NCI-H146 treated with DMSO at 0.1 percent for 48 hours (cell line): ENCODE results near the gene TMEM69.
"Not testable (repeated sequence)": the region's sequence is repeated elsewhere in the genome, so short reads cannot be mapped to it uniquely, and the experiment has no call there.

Experiments used
- DNase-seq: peaks from one replicate; lab custom pipeline; 2025; ENCODE audit not compliant: unreplicated experiment; lab: John Stamatoyannopoulos, UW

TMEM69 gene

DNA sequence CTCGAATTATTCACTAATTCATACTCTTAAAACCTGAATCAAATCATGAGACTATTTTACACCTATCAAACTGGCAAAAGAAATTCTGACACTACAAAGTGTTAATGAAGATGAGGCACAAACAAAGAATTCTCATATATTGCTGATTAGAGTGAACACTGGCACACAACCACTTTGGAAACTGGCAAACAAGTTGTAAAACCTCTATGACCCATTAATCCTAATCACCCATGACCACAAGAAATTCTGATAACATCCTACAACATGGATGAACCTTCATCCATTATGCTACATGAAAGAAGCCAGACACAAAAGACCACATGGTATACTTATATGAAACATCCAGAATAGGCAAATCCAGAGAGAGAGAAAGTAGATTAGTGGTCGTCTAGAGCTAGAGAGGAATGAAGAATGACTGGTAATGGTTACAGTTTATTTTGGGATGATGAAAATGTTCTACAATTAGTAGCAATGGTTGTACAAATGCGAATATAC lies 10.2 kb upstream of the TMEM69 start:
- no peak for DNase-seq

DNA sequence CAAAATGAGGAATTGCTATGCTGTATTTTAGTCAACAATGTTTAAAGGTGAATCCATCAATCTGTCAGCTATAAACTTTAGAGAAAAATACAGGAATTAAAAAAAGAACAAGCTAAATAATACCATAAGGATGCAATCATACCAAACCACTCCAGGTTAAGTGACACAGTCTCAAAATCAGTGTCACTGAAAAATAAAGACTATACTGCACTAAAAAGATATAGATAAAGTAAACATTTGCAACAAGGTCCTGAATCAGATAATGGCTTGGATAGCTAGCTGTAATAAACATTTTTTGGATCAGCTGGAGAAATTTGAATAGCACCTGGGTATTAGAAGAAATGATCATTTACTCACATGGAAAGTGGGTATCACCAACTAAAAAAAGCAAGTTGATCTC lies 9.5 kb upstream of the TMEM69 start:
- no peak for DNase-seq

DNA sequence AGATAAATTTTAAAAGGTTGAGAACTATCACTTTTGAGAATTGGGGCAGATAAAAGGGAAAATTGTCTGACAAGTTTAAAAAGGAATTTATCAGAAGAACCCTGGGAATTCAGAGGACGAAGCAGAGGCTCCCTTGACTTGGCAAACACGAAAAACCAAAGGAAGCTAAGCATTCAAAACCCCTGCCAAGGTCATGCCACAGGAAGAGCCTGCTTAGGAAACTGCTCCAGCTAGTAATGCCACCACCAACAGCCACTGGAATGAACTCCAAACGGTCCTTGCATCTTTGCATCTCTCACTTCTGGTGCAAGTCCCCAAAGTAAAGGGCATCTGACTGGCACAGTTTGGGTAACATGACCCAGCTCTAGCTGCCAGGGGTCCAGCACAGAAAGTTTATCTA lies 8.9 kb upstream of the TMEM69 start:
- no peak for DNase-seq

DNA sequence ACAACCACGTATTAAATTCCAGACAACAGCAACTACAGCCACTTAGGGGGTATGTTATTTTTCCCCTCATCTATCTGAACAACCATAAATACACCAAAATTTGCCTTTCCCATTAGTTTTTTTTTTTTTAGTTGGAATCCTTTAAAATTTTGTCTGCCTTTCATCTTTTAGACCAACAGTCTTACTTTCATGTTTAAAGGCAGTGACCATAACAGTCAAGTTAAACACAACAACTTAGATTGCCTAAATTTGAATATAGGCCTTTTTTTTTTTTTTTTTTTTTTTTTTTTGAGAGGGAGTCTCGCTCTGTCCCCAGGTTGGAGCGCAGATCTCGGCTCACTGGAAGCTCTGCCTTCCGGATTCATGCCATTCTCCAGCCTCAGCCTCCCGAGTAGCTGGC lies 5.0 kb upstream of the TMEM69 start:
- no peak for DNase-seq

DNA sequence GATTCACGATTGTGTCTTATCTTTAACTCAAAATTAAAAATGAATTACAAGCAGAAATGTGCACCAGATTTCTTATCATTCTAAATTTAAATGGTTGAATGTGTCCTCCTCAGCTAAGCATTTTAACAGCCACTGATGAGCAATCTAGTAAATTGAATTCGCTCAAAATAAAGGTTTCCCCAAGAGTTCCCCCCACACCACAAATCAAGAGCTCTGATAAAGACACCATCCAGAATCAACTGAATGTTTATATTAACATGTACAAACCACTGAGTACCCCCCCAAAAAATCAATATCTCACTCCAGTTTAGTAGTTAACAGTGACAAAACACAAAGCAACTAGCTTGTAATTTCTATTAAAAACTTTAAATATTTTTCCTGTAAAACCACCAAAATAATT lies 3.6 kb upstream of the TMEM69 start:
- no peak for DNase-seq

DNA sequence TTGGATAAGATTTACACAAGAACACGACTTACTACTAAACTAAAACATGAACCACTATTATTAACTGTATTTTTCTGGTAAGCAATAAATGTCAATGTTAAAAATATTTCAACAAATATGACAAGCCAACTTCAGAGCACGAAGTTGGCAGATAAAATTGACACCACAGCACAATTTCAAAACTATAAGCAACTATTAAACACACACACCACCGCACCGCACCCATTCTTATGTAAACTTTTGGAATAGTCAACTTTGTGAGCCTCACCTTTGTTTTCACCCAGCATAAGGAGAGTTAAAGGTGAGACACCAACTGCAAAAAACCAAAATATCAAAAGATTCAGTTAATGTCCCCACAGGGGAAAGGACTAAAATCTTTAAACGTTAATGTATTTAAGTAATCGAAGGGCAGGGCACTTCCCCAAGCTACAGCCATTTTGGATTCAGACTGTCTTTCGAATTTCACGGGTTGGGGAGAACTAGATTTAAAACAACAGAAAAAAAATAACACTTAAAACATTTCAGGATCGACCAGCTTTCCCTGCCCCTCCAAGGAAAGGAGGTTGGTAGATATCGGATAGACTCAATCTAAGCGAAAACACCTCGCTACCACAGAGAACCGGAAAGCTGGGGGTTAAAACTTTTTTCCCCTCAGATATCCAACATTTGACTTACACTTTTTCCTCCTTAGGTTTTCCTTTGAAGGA lies 2.5 kb upstream of the TMEM69 start:
- DNase-seq = no peak

DNA sequence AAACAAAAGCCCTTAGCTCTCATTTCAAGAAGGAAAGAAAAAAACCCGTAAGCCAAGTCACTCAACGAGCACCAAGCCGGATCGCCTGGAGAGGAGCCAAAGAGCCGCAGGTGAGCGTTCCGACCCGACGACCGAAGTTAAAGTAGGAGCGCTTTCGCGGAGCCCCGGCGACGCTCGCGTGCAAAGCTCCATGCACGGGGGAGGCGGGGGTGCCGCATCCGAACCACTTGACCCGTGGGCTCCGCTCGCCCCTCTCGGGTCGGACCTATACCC lies 2.0 kb upstream of the TMEM69 start:
- no peak for DNase-seq

DNA sequence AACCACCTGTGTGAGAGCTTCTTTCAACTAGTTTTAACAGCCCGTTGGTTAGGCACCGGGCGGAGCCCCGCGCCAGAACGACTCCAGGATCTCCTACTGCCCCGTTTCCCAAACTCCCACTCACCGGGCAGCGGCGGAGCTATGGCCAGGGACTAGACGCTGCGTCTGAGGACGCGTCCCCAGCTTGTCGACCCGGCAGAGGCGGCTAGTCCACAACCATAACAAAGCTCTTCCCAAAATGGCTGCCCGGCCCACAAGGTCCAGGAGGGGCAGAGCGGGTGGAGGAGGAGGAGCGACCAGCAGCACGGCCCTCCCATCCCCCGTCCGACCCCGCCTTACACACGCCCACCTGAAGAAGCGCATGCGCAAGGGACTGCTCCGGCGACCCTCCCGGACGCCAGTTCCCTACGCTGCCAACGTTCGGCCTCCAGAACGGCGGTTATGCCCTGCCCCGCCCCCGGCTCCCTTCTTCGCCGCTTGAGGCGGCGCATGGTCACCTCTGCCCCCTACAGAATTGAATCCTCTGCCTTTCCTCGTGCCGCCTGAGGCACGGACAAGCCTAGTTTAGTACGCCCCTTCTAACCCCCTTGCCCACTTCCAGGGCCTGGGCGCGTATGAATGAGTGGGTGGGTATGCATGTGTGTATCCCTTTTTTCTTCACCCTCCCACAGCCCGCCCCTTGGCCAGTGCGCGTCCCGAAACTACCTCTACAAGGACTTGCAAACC lies 1.5 kb upstream of the TMEM69 start, which contains the start of gene GPBP1L1:
Gene GPBP1L1 (minus strand): TSS at position 246 of the 726 bp plus-strand sequence. CDS start 27,446 bp downstream, outside the sequence.
- DNase-seq = peak; percentile 64

DNA sequence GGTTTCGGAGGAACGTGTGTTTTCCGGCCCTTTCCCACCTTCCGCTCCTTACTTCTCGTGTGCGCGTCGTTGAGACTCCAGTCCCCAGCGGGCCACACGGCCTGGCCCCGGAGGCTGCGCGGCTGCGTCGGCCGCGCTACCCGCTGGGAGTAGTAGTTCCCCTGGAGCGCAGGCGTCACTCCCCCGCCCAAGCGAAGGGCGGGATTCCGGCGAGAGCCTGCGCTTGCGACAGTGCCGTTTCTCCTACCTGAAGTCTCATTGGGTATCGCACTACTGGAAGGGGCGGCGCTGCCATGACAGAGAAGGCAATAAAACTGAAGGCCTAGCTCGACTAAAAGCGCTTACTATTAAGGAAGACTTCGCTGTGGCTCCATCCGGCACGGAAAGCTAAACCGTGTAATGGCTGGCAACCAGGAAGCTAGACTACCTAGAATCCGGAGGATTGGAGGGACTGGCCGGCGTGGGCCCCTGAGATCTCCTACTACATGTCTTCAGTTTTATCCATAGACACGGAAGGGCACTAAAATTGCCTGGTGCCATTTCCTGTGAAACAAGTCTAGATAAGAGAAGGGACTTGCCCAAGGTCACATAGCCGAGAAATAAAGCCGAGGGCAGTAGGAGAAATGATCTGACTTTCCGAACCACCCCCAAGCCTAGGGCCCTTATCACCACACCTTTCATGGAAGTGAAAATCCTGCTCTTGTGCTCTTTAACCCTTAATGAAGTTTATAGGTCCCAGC lies 797 bp upstream of the TMEM69 start:
- DNase-seq = peak; percentile 90

DNA sequence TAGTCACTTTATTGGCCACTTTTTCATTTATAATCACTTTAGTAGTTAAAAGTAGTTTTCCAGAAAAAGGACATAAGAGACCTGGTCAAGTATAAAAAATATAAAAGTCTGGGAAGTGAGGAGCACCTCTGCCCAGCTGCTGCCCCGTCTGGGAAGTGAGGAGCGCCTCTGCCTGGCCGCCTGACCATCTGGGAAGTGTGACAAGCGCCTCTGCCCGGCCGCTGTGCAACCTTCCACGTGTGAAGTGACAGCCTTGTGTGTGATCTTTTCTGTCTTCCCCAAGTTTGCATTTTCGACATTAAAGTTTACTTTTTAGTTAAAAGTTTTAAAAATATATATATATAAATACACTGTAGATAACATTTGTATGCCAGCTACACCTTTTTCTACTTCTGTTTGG lies 5.8 kb downstream of the TMEM69 start:
- DNase-seq = not testable (repeated sequence)

DNA sequence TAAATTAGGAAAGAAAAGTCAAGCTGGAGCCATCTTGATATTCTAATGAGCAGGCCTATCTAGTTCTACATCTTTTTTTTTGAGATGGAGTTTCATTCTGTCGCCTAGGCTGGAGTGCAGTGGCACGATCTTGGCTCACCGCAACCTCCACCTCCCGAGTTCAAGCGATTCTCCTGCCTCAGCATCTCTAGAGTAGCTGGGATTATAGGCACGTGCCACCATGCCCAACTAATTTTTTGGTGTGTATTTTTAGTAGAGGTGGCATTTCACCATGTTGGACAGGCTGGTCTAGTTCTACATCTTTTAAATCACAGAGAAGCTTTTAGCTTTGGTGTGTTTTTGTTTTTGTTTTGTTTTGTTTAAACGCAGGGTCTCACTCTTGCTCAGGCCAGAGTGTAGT lies 6.8 kb downstream of the TMEM69 start:
- no peak for DNase-seq

DNA sequence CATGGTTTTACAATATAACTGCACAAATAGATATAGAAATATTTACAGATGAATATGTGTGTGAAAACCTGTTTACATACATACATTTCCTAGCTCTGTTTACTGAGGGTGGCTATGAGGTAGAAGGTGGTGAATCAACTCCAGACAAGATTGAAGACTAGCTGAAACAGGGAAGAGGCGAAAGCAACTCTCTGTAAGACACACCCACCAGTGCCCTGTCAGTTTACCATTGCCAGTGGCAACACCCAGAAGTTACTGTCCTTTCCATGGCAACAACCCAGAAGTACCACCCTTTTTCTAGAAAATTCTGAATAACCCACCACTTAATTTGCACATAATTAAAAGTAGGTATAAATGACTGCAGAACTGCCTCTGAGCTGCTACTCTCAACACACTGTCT lies 16.7 kb downstream of the TMEM69 start:
- DNase-seq = no peak

DNA sequence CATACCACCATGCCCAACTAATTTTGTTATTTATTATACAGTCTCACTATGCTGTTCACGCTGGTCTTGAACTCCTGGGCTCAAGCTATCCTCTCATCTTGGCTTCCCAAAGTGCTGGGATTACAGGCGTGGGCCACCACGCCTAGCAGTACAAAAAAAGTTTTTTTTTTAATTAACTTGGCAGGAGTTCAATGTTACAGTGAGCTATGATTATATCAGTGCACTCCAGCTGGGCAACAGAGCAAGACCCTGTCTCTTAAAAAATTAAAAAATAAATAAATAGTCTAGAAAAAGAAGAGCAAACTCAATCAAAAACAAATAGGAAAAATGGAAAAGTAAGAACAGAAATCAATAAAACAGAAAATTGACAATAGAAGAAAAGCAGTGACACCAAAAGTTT lies 25.7 kb downstream of the TMEM69 start:
- no peak for DNase-seq

DNA sequence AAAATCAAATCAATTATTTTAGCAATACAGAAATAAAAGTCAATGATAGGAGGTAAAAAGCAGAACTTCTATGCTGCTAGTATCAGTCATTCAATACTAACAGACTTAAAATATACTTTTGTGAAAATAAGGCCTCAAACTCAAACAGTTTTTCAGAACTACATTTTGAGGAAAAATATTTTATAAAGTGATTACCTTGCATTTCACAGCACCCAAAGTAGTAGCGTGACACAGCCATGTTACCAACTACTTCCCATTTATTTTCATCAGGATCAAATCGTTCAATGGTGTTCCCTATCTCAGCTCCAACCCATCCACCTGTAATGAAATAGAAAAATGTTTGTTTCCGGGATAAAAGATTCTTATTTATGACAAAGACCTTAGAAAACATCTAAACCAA lies 28.7 kb downstream of the TMEM69 start:
- no peak for DNase-seq

DNA sequence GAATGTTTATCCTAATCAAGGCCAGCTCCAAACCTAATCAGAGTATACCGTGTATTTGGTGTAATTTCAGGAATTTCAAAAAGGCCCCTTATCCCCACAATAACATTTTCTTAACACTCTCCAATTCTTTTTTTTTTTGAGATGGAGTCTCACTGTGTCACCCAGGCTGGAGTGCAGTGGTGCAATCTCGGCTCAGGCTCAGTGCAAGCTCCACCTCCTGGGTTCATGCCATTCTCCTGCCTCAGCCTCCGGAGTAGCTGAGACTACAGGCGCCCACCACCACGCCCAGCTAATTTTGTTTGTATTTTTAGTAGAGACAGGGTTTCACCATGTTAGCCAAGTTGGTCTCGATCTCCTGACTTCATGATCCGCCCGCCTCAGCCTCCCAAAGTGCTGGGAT lies 29.4 kb downstream of the TMEM69 start:
- not testable (repeated sequence) for DNase-seq

DNA sequence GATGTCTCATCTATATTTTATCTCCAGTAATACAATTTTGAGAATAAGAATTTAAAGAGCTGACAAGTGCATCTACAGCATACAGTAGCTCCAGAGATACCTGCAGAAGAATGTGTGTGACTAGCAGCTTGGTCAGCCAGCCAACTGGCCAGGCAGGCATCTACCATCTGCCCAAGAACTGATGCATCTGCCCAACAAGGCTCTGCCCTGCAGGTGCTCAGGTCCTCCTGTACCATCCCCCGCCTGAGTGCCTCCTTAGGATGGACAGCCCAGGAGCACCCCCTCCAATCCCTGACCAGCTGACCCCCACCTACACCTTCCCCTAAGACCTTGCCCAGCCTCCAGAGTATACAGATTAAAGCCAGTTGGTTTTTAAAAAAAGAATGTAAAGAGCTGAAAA lies 30.3 kb downstream of the TMEM69 start:
- no peak for DNase-seq

DNA sequence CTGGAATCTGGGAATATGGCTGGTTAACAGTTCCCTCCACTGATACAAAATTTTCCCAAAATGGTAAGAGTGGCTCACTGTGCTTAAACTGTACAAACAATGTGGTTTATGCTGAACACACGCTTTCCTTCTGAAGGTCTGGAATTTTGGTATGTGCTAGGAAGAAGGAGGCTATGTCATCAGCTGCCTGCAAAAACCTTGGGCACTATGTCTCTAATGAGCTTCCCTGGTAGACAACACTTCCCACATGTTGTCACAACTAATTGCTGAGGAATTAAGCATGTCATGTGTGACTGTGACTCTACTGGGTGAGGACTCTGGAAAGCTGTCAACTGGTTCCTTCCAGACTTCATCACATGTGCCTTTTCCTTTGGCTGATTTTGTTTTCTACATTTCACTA lies 33.2 kb downstream of the TMEM69 start:
- no peak for DNase-seq

DNA sequence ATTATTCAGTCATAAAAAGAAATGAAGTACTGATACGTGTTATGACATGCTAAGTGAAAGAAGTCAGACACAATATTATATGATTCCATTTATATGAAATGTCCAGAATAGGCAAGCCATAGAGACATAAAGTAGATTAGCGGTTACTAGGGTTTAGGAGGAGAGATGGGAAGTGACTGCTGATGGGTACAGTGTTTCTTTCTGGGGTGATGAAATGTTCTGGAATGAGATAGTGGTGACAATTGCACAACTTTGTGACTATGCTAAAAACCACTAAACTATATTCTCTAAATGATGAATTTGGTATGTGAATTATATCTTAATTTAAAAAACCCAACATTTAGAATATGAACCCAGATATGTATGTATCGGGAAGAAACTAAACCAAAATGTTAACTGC lies 34.8 kb downstream of the TMEM69 start:
- no peak for DNase-seq

DNA sequence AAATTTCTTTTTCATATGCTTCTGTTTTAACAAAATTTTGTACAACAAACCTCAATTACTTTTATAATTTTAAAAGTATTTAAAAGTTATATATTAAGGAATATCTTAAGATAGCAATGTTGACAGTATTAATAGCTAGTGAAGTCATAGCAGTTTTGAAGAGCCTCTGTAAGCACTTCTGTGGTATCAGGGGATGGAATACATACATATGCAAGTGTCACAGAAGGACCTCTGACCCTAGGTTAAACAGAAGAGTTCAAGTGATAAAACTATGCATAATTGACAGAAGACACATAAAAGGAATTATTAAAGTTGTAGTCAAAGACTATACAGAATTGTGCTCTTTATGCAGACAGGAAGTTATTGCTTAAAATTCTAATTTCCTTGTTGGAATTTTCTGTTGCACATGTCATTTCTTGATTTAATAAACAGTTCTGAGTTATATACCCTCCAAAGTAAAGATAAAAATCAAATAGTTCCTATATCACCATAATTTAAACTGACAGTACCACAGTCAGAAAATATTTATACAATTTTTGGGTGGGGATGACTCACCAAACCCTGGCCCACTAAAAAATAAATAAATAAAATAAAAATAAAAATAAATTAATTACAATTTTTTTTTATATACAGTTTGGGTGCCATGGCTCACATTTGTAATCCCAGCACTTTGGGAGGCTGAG lies 35.4 kb downstream of the TMEM69 start:
- DNase-seq = no peak

DNA sequence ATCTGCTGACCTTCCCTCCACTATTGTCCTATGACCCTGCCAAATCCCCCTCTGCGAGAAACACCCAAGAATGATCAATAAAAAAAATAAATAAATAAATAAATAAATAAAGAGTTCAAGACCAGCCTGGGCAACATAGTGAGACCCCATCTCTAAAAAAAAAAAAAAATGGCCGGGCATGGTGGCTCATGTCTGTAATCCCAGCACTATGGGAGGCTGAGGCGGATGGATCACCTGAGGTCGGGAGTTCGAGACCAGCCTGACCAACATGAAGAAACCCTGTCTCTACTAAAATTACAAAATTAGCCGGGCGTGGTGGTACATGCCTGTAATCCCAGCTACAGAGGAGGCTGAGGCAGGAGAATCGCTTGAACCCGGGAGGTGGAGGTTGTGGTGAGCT lies 38.0 kb downstream of the TMEM69 start:
- not testable (repeated sequence) for DNase-seq

DNA sequence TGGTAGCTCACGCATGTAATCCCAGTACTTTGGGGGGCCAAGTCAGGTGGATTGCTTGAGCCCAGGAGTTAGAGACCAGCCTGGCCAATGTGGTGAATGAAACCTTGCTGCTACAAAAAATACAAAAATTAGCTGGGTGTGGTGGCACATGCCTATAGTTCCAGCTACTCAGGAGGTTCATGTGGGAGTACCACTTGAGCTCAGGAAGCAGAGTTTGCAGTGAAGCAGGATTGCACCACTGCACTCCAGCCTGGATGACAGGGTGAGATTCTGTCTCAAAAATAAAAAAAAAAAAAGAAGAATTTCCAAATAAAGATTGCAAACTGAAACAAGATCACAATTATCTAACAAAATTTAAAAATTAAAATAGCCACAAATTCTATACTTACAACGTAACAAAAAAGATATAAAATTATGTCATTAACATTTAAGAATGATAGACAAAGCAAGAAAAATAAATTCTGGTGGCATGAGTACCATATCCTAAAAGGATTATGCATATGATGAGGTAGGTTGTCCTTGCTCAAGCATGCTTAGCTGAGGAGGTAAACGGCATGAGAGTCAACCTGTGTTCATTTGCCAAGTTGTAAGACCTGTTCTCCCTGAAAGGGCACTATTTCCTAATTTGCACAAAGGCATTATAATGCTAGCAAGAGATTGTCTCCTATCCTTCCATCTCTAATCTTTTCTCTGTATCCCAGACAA lies 42.2 kb downstream of the TMEM69 start:
- no peak for DNase-seq
